DND-41 (cell line): ENCODE data around the gene FBXW7.

Experiments used
- CTCF ChIP-seq: IDR thresholded peaks from 2 replicates; pipeline ENCODE4 v1.5.1; 2012; ENCODE audit warnings: borderline replicate concordance, low read length, moderate library complexity, mild to moderate bottlenecking; ENCODE audit not compliant: poor library complexity, severe bottlenecking; ENCODE audit errors: extremely low read depth
- EZH2 ChIP-seq: IDR thresholded peaks from 3 replicates; pipeline ENCODE4 v1.6.1; 2012; ENCODE audit warnings: borderline replicate concordance, low read depth, mild to moderate bottlenecking, moderate library complexity, low read length, inconsistent platforms; ENCODE audit not compliant: severe bottlenecking

- no peak for TF ChIP-seq CTCF
- no peak for TF ChIP-seq EZH2
These were observed 56.4 kb downstream of the FBXW7 start for GRCh38 chr4:152479428-152480026.
